ENCODE data around the gene PSORS1C2.

Gene PSORS1C2

DNA sequence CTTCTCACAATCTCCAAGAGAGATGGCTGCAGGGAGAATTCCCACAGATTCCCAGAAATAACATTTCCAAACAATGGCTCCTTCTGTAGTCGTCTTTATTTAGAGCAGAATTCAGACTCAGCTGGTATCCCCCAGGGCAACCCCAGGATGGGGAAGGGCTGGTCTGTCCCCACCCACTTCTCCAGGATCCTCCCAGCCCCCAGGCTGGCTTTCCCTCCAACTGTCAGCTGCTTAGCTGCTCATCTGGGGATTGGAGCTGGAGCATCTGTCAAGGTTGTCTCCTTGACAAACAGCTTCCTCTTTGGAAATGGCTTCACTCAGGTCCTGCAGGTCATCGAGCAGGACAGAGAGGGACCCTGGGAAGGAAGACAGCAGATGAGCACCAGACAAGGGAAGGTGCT, 3.5 kb upstream of the PSORS1C2 start:
- no peak for DNase-seq (ENCODE audit: low read depth in 3 of 3, low spot score in 1 of 3)

GRCh38 chr6:31140643-31141042, 1.8 kb upstream of the PSORS1C2 start:
- no peak for DNase-seq (ENCODE audit: low read depth in 3 of 3, low spot score in 1 of 3)

- DNase-seq (ENCODE audit: low read depth in 3 of 3, low spot score in 1 of 3), result no peak
Measured at GRCh38 chr6:31139599-31139998, 733 bp upstream of the PSORS1C2 start.

DNA sequence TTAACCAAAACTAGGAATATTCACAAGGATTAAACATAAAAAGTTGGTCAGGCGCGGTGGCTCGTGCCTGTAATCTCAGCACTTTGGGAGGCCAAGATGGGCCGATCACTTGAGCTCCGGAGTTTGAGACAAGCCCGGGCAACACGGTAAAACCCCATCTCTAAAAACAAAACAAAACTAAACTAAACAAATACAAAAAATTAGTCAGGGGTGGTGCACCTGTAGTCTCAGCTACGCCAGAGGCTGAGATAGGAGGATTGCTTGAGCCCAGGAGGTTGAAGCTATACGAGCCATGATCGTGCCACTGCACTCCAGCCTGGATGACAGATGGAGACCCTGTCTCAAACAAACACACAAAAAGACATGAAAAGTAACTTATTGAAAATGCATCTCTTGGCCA, 3.2 kb downstream of the PSORS1C2 start:
- DNase-seq (ENCODE audit: low read depth in 3 of 3, low spot score in 1 of 3), result no peak

DNA sequence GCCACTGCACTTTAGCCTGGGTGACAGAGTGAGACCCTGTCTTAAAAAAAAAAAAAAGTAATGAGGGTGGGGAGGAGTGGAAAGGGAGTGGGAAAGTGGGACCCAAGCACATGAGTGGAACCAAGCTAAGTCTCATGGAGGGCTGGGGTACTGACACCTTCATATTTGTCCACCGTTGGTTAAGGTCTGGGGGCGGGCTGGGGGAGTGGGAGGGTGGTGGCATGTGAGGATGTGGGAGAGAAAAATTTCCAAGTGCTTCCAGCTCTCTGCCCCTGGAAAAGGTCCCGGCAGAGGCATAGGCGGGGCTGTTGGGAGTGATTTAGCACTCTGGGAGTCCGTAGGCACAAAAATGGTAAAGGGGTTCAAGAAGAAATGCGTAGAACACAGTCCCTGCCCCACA, 6.1 kb downstream of the PSORS1C2 start:
- DNase-seq (ENCODE audit: low read depth in 3 of 3, low spot score in 1 of 3), result no peak

DNA sequence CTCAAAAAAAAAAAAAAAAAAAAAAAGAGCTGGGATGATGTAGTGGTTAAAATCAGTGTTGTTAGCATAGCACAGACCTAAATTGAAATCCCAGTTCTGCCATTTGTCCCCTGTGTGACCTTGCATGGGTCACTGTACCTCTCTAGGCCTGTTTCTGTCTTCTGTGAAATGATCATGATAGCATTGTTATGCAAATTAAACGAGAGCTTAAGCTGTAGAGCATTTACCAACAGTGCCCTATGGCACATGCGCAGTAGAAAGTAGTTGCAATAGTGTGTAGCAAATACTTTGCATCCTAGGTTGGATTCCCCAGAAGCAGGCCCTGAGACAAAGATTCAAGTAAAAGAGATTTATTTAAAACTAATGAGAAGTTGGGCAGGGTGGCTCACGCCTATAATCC, 7.3 kb downstream of the PSORS1C2 start:
- no peak for DNase-seq (ENCODE audit: low read depth in 3 of 3, low spot score in 1 of 3)

DNA sequence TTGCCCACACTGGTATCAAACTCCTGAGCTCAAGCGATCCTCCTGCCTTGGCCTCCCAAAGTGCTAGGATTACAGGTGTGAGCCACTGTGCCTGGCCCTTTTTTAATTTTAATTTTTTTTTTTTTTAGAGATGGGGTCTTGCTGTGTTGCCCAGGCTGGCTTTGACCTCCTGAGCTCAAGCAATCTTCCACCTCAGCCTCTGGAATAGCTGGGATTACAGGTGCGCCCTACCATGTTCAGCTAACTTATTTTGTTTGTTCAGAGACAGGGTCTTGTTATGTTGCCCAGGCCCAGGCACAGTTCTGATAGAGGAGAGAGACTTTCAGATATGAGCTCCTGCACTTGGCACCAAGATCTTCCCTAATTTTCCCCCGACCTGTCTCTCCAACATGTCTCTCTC, 8.1 kb downstream of the PSORS1C2 start:
- DNase-seq (ENCODE audit: low read depth in 3 of 3, low spot score in 1 of 3), result no peak

DNA sequence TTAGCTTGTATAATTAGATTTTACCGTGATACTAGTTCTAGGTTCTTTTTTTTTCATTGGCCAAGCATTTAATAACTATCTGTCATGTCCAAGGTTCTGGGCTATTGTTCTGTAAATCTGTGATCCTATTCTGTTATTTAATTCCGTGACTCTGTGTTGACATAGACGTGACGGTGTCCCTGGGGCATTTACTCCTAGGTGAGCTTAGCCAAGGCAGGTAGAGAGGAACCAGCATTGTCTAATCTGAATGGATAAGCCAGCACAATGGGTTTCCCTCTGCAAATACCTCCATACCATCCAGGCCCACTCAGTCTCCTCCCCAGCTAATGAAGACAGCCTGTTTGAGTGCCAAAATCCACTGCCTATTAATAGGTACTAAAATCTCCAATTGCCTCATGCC, 9.7 kb downstream of the PSORS1C2 start:
- no peak for DNase-seq (ENCODE audit: low read depth in 3 of 3, low spot score in 1 of 3)

GRCh38 chr6:31128093-31128676, 10.7 kb downstream of the PSORS1C2 start:
- DNase-seq (ENCODE audit: low read depth in 3 of 3, low spot score in 1 of 3), result peak; percentile 43 to 62 (median 48)

- no peak for DNase-seq (ENCODE audit: low read depth in 3 of 3, low spot score in 1 of 3)
Measured at GRCh38 chr6:31126396-31127175, 12.3 kb downstream of the PSORS1C2 start.

DNA sequence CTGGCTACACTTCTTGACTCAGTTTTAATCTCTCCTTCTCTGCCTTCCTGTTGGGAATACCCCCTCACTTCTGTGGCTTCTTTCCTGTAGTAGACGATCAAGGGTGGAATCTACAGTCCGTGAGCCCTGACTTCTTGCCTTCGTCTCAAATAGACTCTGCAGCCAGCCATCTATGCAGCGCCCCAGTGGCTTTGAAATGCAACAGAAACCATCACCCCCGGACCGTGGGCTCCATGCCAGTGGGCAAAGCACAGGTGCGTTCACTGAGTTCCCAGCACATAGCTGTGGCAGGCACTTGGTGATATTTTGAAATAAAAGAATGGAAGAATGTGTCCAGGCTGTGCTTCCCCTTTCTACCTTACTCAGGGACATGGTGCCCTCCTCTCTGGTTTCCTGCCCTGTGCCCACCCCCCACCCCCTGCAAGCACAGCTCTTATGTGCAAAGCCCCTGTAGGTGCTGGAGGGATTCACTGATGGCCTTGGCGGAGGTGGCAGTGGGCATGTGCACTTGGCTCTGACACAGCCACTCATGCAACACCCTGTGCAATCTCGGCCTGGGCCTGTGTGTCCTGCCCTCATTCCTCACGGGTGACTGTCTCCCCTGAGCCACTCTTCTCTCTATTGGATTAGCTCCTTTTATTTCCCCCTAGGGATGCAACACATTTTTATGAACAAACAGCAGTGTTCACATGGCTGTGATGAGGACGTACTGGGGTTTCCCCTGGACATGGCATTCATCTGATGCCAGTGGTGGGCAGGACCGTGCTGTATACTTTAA, 13.1 kb downstream of the PSORS1C2 start:
- DNase-seq (ENCODE audit: low read depth in 3 of 3, low spot score in 1 of 3), result no peak

DNA sequence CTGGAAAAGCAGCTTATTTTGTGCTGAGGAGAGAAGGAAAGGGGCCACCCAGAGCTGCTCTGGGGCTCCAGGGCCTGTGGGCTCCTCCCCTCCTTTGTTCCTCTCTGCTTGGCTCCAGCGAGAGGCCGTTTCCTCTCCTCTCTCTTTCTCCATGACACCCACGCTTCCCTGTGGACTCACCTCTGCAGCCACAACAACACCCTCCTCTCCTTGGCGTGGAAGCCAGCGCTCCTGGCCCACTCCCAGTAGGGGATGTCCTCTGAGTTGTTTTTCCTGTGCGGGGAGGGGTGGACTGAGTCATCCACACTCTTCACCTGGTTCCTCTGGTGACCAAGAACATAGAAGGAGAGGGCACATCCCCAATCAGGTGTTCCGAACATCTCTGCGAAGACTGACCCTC, 13.7 kb downstream of the PSORS1C2 start:
- no peak for DNase-seq (ENCODE audit: low read depth in 3 of 3, low spot score in 1 of 3)

DNA sequence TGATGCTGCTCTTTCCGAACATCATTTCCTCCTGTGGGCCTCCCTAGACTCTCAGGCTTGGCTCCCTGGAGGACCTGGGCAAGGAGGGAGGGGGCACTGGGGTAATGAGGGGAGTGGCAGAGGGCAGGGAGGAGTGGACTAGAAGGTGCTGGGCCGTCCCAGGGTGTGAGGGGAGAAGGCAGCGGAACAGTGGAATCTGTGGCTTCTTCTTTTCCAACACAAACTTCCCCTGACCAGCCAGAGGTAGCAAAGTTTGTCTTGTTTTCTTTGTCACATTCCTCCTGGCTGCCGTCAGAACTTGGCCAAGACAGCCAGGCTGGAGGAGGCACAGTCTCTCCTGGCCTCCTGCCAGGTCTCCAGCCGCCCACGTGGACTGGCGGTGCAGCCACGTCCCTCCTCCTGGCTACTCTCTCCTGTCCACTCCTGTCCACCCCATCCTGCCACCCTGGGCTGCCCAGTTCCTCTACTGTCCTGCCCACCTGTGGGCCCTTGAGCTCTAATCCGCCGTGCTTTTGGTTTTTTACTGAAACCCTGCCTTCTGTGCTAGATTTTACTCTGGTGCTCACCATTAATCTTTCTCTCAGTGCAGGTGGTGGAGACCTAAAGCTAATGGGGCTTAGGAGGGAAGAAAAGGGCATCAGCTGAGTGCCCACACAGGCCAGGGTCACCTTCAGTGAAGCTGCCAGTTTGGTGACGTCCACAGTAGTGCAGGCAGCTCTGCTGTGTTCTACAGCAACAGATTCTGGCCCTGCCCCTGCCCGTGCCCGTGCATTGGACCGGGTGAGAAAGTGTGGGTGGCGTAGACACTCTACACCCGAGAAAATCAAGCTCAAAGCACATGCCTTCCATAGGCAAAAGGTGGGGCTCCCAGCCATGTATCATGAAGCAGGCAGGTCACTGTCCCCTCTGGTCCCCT, 15.8 kb downstream of the PSORS1C2 start:
- no peak for DNase-seq (ENCODE audit: low read depth in 3 of 3, low spot score in 1 of 3)

DNA sequence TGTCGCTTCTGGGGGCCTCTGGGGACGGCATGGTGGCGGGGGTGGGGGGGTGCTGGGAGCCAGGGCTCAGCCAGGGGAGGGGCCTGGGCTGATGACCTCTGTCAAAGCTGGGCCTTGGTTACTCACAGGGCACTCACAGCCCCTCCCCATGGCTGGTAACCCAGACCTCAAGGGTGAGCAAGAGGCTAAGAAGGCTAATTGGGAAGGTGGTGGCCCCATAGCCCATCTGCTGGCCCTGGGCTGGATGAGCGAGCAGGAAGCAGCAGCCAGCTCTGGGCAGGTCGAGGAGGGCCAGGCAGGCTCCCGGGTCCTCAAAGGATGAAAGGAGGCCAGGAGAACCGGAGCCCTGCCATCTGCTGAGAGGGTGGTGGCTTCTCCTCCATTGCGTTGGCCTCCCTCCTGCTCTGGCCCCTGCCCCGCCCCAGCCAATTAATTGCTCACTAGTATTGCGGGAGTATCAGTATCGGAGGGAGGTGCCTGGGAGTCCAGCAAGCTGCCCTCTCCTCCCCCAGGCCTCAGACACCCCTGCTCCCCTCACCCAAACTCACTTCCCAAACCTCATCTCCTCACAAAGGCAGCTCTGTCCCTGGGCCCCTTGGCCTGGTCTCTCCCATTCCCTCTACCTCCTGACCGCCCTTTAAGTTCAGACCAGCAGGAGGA, 17.6 kb downstream of the PSORS1C2 start:
- DNase-seq (ENCODE audit: low read depth in 3 of 3, low spot score in 1 of 3), result no peak

DNA sequence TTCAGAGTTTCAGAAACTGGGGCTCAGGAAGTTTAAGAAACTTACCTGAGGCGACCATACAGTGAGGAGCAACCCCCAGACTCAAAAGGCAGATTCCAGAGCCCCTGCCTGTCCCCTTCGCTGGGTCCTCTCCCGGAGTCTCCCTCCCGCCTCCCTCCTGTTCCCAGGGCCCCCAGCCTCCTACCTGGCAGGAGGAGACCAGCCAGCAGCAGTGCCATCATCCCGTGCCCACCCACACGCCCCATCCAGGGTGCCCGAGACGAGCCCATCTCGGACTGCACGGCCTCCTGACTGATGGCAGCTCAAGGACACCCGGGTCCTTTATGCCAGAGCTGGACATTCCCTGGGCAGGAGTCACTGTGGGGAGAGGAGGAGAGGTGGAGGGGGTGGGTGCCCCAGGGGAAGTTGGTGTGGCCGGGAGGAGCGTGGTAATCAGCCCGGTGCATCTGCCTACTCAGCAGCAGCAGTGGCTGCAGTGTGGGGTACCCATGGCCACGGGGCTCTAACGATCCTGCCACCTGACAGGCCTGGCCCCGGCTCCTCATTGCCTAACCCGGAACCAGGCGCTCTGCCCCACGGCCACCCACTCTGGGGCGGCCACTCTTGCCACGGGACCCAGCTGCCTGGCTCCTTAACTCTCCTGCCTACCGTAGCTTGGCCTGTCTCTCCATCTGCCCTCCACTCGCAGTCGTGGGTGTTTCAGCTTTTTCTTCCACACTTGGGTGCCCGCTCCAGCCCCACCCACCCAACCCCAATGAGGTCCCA, 18.5 kb downstream of the PSORS1C2 start, which contains the start of gene CDSN:
CDSN (minus strand) TSS at position 296 of the 765 bp plus-strand sequence; CDS start at position 269, 27 bp downstream.
- no peak for DNase-seq (ENCODE audit: low read depth in 3 of 3, low spot score in 1 of 3)

DNA sequence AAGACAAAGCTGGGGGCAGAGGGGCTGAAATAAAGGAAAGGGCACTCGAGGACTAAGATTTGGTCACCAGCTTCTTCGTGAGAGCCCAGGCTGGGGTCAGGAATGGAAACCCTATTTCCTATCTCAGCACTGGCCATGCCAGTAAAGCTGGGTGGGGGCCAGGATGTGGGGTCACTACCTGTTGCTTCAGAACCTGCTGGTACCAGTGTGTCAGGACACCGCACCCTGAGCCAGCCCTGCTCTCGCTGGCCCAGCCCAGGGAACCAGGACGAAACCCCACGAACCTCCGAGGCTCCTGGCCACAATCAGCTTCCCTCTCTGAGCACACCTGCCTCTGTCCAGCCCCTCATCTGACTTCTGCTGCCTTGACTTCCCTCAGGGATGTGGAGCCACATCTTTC, 20.7 kb downstream of the PSORS1C2 start:
- DNase-seq (ENCODE audit: low read depth in 3 of 3, low spot score in 1 of 3), result no peak

- no peak for DNase-seq (ENCODE audit: low read depth in 3 of 3, low spot score in 1 of 3)
Measured at GRCh38 chr6:31116661-31117385, 22.0 kb downstream of the PSORS1C2 start.

DNA sequence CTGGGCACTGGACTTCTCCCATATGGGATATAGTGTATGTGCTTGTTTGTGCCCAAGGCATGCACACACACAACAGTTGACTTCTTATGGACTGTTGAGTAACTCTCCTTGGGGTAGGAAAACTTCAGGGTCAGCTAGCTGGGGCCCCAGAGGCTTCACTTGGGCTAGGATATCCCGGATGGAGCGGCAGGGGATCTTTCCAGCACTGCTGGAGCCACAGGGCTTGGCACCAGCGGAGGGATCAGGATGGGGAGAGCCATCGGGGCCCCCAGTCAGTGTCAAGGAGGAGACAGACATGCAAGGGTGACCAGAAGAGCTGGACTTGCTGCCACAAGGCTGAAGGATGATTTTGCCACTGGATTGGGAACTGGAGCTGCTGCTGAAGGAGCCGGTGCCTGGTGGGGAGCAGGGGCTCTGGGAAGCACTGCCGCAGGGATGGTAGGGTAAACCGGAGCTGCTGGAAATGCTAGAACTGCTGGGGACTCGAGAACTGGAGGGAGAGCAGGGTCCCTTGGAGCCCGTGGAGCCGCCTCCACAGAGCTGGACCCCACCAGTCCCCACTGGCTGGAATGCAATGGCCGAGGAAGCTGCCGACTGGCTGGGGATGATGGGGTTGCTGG, 22.8 kb downstream of the PSORS1C2 start:
- DNase-seq (ENCODE audit: low read depth in 3 of 3, low spot score in 1 of 3), result no peak

Data from stimulated activated CD4-positive, alpha-beta T cell treated with anti-CD3 and anti-CD28 coated beads, TNF-alpha, amount 100 ng/mL, for 1 hour (primary cell).